ENCODE results near the gene SPON1.

- TF ChIP-seq, protein P1, sequence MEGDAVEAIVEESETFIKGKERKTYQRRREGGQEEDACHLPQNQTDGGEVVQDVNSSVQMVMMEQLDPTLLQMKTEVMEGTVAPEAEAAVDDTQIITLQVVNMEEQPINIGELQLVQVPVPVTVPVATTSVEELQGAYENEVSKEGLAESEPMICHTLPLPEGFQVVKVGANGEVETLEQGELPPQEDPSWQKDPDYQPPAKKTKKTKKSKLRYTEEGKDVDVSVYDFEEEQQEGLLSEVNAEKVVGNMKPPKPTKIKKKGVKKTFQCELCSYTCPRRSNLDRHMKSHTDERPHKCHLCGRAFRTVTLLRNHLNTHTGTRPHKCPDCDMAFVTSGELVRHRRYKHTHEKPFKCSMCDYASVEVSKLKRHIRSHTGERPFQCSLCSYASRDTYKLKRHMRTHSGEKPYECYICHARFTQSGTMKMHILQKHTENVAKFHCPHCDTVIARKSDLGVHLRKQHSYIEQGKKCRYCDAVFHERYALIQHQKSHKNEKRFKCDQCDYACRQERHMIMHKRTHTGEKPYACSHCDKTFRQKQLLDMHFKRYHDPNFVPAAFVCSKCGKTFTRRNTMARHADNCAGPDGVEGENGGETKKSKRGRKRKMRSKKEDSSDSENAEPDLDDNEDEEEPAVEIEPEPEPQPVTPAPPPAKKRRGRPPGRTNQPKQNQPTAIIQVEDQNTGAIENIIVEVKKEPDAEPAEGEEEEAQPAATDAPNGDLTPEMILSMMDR (IDR thresholded peaks at IDR 0.05; ENCODE audit: insufficient read depth, low read length, poor library complexity, severe bottlenecking) = no peak
- no peak for TF ChIP-seq EZH2phosphoT487 (conservative IDR thresholded peaks at IDR 0.05; ENCODE audit: low read length)
Measured at GRCh38 chr11:14133381-14133780, 170.9 kb downstream of the SPON1 start.
